Hippocampal formation (tissue), 2 donors: ENCODE results near the gene CACNA1G.

Source experiments
- DNase-seq, 2 donors: peaks; one replicate each; lab custom pipeline; 2025; lab: John Stamatoyannopoulos, UW

CACNA1G gene

DNA sequence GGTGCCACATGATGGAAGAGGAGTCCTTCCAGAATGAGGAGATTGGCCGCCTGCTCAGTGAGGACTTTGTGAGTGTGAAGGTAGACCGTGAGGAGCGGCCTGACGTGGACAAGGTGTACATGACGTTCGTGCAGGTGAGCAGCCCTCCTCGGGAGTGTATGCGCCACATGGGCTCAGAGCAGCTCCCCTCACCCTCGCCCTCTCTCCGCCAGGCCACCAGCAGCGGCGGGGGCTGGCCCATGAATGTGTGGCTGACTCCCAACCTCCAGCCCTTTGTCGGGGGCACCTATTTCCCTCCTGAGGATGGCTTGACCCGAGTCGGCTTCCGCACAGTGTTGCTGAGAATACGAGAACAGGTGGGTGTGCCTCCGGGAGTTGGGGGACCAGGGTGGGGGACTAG is 11.7 kb upstream of the CACNA1G start:
- DNase-seq, result no peak

DNA sequence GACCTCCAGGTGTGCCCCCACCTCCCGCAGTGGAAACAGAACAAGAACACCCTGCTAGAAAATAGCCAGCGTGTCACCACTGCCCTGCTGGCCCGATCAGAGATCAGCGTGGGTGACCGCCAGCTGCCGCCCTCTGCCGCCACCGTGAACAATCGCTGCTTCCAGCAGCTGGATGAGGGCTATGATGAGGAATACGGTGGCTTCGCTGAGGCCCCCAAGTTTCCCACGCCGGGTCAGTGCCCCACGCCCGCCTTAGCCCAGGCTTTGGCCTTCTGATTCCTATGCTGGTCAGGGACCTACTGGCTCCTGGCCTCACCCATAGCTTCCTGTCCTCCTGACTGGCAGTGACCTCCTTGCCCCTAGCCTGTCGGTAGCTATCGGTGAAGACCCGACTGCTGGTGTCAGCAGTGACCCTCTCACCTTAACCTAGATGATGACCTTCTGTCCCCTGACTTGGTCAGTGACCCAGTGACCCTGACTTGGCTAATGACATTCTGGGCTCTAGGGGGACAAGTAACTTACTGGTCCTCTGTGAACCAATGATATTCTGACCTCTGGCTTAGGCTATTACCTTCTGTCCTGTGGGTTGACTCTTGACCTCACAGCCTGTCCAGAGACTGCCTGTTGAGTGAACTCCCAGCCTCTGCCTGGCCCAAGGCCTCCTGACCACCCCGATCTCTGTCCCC is 11.1 kb upstream of the CACNA1G start:
- DNase-seq, result no peak

DNA sequence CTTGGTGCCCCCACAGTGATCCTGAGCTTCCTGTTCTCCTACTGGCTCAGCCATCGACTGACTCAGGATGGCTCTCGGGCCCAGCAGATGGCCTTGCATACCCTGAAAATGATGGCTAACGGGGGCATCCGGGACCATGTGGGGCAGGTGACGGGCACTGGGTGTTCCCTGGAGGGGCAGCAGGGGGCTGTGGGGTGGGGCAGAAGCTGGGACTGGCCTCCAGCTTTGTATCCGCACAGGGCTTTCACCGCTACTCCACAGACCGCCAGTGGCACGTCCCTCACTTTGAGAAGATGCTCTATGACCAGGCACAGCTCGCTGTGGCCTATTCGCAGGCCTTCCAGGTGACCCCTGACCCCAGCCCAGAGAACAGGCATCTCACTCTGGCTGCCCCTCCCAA is 10.5 kb upstream of the CACNA1G start:
- DNase-seq, result no peak

DNA sequence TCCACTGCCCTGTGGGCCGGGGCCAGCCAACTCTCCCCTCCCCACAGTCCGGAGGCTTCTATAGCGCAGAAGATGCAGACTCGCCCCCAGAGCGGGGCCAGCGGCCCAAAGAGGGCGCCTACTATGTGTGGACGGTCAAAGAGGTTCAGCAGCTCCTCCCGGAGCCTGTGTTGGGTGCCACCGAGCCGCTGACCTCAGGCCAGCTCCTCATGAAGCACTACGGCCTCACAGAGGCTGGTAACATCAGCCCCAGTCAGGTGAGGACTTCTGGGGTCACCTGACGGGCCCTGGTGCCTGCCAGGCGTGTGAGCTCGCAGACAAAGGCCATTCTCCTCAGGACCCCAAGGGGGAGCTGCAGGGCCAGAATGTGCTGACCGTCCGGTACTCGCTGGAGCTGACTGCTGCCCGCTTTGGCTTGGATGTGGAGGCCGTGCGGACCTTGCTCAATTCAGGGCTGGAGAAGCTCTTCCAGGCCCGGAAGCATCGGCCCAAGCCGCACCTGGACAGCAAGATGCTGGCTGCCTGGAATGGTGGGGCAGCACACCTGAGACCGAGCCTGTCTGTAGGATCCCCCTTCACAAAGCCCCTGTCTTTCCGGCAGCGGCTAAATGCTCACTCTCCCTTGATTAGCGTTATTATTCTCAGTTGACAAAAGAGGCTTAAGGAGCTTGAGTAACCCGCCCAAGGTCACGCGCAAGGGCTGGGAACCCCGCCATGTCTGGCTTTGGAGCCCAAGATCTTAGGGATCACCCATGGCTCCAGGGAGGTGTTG is 9.7 kb upstream of the CACNA1G start:
- DNase-seq, result peak; percentile 65 to 81

DNA sequence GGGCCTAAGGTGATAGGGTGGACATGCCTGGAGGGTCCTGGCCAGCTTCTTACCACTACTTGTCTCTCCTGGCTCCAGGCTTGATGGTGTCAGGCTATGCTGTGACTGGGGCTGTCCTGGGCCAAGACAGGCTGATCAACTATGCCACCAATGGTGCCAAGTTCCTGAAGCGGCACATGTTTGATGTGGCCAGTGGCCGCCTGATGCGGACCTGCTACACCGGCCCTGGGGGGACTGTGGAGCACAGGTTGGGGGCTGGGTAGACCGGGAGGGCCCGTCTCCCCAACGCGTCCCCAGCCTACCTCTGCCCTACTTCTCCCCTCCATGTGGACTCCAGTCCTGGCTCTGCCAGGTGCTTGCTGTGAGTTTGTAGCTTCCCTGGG is 9.1 kb upstream of the CACNA1G start:
- DNase-seq, result no peak

DNA sequence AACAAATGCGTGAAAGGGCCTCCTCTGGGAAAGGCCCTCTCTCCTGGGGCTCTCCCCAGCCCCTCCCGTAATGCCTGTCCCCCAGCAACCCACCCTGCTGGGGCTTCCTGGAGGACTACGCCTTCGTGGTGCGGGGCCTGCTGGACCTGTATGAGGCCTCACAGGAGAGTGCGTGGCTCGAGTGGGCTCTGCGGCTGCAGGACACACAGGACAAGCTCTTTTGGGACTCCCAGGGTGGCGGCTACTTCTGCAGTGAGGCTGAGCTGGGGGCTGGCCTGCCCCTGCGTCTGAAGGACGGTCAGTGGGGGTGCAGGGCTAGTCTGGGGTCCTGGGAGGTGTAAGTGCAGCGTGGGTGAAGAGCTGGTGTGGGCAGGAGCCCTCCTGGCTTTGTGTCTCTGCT is 8.6 kb upstream of the CACNA1G start:
- no peak for DNase-seq

DNA sequence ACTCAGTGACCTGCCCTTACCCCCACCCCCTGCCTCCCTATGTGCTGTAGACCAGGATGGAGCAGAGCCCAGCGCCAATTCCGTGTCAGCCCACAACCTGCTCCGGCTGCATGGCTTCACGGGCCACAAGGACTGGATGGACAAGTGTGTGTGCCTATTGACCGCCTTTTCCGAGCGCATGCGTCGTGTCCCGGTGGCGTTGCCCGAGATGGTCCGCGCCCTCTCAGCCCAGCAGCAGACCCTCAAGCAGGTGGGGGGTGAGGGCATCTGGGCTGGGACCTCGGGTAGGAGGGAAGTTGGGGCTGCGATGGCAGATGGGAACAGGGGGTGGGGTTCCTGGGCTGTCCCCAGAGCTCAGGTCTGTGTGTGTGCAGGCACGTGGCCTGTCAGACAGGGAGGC is 6.3 kb upstream of the CACNA1G start:
- no peak for DNase-seq

DNA sequence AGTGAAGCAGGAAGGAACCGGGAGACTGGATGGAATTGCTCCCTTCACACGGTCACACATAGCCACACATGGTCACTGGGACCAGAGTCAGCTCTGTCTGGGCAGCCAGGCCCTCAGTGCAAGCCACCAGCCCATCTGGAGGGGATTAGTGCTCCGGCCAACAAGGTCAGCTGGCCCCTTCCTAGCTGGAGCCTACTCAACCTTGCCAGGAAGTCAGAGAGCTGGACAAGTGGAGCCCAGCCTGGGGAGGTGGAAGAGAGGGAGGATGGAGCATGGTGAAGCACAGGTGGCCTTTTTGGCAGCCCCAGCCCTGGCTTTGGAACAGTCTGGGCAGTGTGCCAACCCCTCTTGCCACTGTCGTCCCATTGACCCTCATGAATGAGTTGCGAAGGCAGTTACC is 3.7 kb upstream of the CACNA1G start:
- DNase-seq, result no peak

DNA sequence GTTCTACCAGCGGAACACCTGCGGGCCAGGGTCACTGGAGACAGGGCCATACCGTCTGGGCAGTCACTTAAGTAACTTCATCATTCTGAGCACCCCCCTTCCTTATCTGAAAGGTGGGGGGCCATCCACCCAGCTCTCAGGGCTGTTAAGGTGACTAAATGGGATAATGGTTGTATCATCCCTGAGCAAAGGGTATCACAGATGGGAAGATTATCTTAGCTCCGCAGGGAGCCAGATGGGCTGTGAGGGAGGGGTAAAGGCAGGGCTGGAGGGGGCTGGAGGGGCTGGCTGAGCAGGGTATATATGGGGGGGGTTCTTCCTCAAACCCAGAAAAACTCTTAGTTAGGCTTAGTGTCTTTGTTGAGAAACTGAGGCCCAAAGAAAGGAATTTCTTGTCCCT is 2.9 kb upstream of the CACNA1G start:
- no peak for DNase-seq

DNA sequence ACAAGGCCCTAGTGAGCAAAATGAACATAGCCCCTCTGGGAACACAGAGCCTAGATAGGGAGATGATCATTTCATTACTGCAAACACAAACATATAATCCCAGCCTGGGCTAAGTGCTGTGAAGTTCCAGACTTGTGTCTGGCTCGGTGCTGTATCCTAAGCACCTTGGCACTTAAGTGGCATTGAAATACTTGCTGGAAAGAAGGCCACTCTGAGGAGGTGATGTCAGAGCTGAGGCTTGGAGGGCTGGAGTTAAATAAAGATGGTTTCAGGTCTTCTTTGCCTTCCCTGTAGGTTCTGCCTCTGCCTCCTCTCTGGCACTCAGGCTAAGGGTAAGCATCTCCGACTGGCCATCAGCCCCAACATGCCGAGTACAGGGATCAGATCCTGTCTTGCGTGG is 2.4 kb upstream of the CACNA1G start:
- DNase-seq, result no peak

DNA sequence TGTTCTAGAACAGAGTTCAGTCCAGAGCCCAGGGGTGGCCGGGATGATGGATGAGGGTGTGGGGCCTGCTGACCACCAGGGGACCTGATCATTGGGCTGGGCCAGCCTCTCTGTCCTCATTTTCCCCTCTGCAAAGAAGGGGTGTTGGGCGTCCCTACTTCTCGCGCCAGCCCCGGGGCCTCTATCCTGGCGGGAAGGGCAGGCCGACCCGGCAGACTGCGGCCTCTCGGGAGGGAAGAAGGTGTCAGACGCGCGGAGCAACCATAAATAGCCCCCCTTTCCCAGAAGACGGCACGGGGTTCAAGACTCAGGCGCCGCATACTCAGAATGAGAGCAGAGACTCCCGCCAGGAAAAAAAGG is 2.0 kb upstream of the CACNA1G start:
- no peak for DNase-seq

DNA sequence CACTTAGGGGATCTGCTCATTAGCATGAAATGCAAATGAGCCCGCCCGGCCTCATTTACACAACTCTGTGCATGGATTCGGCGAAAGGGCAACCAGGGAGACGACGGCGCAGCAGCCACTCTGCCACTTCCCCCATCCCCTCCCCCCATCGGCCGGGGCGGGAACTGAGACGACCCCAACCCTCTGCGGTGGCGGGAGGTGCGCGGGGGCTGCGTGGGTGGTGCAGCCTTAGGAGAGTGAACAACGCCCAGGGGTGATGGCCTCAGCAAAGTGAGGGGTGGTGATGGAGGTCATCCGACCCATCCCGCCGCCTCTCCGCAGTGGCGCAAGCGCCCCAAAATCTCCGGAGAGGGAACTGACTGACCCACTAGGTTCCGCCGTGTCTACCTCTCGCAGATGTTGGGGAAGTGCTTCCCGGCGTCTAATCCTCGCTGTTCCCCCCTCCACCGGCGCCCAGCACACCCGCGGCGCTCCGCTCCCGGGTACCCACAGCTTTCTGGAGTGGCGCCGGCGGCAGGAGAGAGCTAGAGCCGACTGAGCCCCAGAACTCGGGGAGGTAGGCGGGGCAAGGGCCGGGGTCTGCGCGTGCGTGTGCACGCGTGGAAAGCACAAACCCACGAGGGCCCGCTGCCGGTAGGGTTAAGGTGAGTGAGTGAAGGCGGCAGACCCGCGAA is 1.4 kb upstream of the CACNA1G start:
- DNase-seq, result no peak

DNA sequence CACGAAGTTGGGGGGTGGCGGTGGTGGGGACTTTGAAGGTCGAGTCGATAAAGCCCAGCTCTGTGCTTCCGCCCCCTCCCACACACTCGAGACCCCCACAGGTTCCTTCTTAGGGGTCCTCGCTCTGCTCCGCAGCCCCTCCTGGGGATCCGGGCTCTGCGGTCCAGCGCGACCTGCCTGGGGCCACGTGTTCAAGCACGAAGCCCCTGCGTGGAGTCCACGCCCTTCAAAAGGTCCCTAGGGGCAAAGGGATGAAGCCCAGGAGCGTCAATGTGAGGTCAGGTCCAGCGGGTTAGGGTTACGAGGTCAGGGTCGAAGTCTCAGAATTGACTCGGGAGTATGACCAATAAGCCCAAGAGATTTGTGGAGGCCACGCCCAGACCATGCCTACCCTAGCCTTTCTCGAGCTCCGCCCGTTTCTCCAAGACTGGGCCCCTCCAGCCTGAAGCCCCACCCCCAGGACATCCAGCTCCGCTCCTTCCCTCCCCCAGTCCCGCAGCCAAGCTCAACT is 786 bp upstream of the CACNA1G start:
- DNase-seq, result no peak

DNA sequence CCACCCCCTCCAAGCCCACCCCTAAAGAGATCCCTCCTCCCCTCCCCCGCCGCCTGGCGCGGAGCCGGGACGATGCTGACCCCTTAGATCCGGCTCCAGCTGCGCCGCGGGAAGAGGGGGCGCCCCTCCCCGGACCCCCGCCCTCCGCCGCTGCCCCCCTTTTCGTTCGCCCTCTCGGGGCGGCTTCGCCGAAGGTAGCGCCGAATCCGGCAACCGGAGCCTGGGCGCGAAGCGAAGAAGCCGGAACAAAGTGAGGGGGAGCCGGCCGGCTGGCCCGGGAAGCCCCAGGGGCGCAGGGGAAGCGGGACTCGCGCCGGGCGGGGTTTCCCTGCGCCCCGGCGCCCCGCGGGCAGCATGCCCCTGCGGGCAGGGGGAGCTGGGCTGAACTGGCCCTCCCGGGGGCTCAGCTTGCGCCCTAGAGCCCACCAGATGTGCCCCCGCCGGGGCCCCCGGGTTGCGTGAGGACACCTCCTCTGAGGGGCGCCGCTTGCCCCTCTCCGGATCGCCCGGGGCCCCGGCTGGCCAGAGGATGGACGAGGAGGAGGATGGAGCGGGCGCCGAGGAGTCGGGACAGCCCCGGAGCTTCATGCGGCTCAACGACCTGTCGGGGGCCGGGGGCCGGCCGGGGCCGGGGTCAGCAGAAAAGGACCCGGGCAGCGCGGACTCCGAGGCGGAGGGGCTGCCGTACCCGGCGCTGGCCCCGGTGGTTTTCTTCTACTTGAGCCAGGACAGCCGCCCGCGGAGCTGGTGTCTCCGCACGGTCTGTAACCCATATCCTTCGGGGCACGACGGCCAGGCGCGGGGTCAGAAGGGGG is 623 bp downstream of the CACNA1G start:
- DNase-seq, result no peak

DNA sequence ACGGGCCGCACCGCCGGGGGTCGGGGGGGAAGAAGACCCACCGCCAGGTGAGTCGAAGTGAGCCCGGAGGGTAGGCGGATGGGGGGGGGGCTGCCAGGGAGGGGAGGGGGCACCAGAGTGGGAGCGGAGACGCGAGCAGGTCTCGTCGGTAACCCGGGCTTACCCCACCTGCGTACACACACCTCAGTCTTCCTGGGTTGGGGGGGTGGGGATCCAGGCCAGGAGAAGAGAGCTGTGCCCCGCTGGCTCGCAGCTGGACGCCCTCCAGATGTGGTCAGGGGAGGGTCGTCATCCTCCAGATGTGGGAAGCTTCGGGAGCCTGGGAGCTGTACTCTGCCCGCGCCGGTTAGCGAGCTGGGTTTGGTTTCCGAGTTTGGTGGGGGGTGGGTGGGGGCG is 1.2 kb downstream of the CACNA1G start:
- no peak for DNase-seq

DNA sequence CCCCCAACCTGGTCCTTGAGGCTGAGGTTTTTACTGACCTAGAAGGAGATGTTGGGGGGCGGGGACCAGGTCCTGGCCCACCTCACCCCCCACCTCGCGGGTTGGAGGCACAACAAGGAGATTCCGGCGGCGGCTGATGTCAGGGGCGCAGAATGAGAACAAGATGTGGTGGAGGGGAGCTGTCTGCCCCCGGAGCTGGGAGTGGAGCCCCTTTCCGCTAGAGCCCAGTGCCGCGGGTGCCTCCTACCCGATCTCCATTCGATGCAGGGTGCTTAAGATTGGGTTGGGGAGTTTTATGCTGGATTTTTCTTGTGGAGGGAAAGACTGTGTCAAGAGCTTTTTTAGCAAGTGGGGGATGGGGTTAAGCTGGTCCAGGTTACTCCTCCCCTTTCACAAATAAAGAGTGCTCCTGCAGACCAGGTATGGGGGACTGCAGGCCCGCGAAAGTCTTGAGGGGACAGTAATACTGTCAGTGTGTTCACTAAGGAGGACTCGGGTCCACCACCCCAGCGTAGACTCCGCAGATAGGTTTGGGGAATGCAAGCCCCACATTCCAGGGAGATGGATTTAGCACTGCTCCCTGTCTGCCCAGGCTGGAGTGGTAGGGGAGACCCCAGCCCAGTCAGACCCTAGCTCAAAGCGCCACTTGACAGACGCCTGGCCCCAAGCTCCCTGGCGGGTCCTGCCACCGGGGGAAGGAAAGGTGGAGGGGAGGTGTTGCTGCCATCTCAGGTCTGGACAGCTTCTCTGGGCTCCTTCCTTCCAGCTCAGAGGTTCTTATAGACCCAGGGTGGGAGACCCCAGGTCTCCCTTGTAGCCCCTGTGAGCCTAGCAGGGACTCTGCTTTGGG is 2.0 kb downstream of the CACNA1G start:
- no peak for DNase-seq

DNA sequence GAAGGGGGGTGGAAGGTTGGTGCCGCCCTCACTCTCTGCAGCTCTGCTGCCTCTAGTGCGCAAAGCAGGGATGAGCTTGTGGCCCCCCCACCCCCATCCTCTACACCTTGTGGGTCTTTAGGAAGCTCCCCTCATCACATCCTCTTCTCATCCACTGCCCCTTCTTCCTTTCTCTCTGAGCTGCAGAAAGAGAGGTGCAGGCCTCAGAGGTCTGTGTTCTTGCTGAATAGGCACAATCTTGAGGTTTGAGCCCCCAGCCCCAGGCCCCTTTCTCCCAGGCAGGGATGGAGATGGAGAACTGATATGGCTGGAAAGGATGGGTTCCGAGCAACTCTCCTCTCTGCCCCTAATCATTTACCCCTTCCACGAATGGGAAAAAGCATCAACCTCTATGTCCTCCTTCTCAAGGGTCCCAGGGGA is 2.6 kb downstream of the CACNA1G start:
- no peak for DNase-seq

DNA sequence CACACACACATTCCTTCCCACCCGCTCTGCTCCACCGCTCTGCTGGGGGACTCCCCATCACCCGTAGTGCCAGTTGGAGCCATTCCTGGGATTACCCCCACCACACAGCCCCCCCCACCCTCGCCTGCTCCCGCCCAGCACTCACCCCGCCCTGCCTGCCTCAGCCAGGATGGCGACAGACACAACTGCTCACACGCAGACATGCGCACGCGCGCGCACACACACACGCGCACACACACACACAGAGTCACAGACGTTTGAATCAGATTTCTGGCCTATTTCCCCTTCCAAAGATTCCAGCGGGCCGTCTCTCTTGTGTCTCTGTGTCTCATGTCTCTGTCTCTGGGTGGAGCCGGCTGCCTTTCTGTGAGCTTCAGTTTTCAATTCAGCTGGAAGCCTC is 4.4 kb downstream of the CACNA1G start:
- no peak for DNase-seq

DNA sequence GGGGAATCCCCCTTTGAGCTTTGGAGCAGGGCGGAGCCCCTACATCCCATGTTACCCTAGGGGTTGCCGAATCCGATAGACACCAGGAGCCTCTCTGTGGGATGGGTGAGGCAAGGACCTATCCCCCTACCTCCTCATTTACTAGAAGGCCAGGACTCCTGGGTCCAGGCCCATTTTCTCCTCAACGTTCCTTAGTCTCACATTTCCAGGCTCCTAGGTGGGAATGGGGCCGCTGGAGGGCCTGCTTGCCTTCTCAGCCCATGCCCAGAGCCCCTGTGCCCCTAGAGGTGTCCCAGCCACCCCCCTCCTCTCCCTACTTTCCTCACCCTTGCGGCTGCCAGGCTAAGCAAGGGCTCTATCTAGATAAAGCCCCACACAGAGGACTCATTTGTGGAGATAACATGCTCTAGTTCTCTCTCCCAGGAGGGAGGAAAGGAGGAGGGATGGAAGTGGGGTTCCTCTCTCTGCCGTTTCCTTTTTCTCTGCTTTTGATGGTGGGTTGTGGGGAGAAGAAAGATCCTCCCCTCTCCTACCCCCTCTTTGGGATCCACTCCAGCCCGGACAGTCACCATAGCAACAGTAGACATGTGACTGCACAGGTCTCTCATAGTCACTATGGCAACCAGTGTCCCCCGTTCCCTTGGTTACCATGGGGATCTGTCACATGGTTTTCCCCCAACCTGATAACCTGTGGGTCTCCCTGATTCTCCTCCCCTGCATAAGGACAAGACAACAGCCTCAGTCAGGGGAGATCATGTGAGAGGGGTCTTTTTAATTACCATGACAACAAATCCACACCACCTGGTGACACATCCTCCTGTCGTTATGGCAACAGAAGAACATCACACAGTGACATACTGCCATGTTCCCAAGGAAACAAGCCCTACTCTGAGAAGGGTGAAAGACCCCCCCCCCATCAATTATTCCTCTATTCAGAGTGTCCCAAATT is 5.2 kb downstream of the CACNA1G start:
- DNase-seq, result peak in 1 of 2 donors; percentile 47

DNA sequence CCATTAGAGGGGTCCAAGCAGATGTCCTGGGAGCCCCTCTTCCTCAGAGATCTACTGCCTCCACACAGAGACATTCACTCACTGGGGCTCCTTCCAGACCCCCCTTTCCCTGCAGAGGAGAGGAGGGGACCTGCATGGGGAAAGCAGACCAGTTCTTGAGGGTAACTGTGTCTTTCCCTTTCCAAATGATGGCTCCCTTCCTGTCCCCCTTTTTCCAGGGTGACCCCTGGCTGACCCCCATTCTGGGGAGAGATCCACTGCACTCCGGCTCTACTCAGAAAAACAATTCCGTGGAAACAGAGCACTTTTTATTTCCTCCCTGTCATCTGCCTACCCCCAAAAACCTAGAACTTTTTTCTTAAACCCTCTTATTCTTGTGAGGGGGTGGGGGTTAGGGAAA is 6.4 kb downstream of the CACNA1G start:
- DNase-seq, result no peak
